GM18511 (cell line): ENCODE measurements around the gene CTSD.

ENCODE experiments used
- ATAC-seq: cut with Tn5 transposase; IDR thresholded peaks from one replicate; pipeline ENCODE4 v1.9.1; 2021; ENCODE audit warnings: mild to moderate bottlenecking, moderate library complexity; ENCODE audit not compliant: unreplicated experiment

Gene CTSD

GRCh38 chr11:1732418-1733008, 31.2 kb downstream of the CTSD start:
- ATAC-seq, result no peak

- ATAC-seq, result no peak
Observed at GRCh38 chr11:1731451-1732059, 32.2 kb downstream of the CTSD start.

GRCh38 chr11:1730059-1730629, 33.6 kb downstream of the CTSD start:
- no peak for ATAC-seq

- no peak for ATAC-seq
Observed at GRCh38 chr11:1729692-1730011, 34.1 kb downstream of the CTSD start.

GRCh38 chr11:1728931-1729691, 34.6 kb downstream of the CTSD start:
- ATAC-seq, result no peak

- ATAC-seq, result no peak
Observed at GRCh38 chr11:1728301-1728700, 35.4 kb downstream of the CTSD start.

- ATAC-seq, result no peak
Observed at GRCh38 chr11:1727861-1728260, 35.9 kb downstream of the CTSD start.

- no peak for ATAC-seq
Observed at GRCh38 chr11:1727096-1727690, 36.5 kb downstream of the CTSD start.

- ATAC-seq, result no peak
Observed at GRCh38 chr11:1719781-1720180, 43.9 kb downstream of the CTSD start.

- ATAC-seq, result no peak
Observed at GRCh38 chr11:1718326-1718725, 45.4 kb downstream of the CTSD start.

GRCh38 chr11:1717745-1718144, 46.0 kb downstream of the CTSD start:
- ATAC-seq, result no peak

GRCh38 chr11:1714908-1715885, 48.5 kb downstream of the CTSD start:
- no peak for ATAC-seq

GRCh38 chr11:1708716-1709115, 55.0 kb downstream of the CTSD start:
- no peak for ATAC-seq

GRCh38 chr11:1707751-1708150, 56.0 kb downstream of the CTSD start:
- no peak for ATAC-seq

- ATAC-seq, result no peak
Observed at GRCh38 chr11:1706634-1707400, 56.9 kb downstream of the CTSD start.

GRCh38 chr11:1705126-1706052, 58.3 kb downstream of the CTSD start:
- ATAC-seq, result no peak

- no peak for ATAC-seq
Observed at GRCh38 chr11:1703146-1703545, 60.6 kb downstream of the CTSD start.
